ACC112 (cell line): ENCODE results near the gene TBC1D5.

ENCODE experiments used
- H2AFZ ChIP-seq: fragments of 200-600 bp; sonication (generic); one replicate; pipeline ENCODE4 v1.6.0; 2017; ENCODE audit warnings: antibody characterized with exemption, low read length; ENCODE audit not compliant: unreplicated experiment
- H3K27ac ChIP-seq: fragments of 200-600 bp; sonication (generic); 2 replicates; pipeline ENCODE4 v1.5.1; 2014; ENCODE audit warnings: low read depth, mild to moderate bottlenecking, antibody characterized with exemption, low read length, moderate library complexity
- H3K27me3 ChIP-seq: fragments of 200-600 bp; sonication (generic); 2 replicates; pipeline ENCODE4 v1.6.1; 2014; ENCODE audit warnings: mild to moderate bottlenecking, antibody characterized with exemption, low read length, moderate library complexity, mixed read lengths; ENCODE audit not compliant: insufficient read depth
- H3K36me3 ChIP-seq: fragments of 200-600 bp; sonication (generic); 2 replicates; pipeline ENCODE4 v1.6.1; 2016; ENCODE audit warnings: mild to moderate bottlenecking, antibody characterized with exemption, low read length, moderate library complexity, mixed read lengths; ENCODE audit not compliant: insufficient read depth
- H3K4me1 ChIP-seq: fragments of 200-600 bp; sonication (generic); one replicate; pipeline ENCODE4 v1.6.1; 2016; ENCODE audit warnings: low read length, mixed read lengths; ENCODE audit not compliant: insufficient read depth, unreplicated experiment, control insufficient read depth
- H3K4me3 ChIP-seq: fragments of 200-600 bp; sonication (generic); 2 replicates; pipeline ENCODE4 v1.5.1; 2014; ENCODE audit warnings: mild to moderate bottlenecking, low read depth, low read length
- H3K79me2 ChIP-seq: fragments of 200-600 bp; sonication (generic); one replicate; pipeline ENCODE4 v1.6.0; 2016; ENCODE audit warnings: low read length; ENCODE audit not compliant: control insufficient read depth, unreplicated experiment, insufficient read depth

TBC1D5 gene

DNA sequence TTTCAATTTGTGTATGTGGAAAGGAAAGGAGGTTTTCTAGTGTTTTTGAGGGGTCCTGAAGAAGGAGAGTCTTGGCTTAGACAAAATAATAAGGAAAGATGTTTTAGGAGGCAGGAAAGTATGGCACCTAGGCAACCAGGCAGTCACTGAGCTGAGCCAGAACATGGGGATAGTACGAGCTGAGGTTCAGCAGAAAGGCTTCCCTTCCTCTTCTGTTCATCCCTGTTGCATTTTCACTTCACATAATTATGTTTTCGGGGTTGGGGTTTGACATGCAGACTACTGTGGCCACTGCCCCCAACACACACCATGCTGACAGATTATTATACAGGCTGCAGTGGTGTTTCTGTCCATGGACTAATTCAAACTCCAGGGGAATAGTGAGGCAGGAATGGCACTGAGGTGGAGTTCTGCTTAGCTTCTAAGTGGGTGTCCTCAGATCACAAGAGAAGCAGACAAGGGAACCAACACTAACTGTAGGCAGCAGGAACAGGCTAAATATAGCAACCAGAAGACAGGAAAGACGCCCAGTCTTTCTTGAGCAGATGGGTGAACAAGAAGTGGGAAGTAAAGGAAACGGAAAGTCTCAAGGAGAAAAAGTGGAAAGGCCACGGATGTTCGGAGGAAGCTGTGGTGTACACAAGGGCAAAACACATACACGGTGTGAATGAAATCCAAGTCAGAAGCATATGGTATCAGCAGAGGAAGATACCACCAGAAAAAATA is 551.9 kb downstream of the TBC1D5 start:
- H3K4me1 ChIP-seq: peaks cover 6% of the 10 kb centered on the region
- no peaks in the 10 kb centered on the region for H3K27me3 ChIP-seq
- H3K79me2 ChIP-seq: no peaks in the 10 kb centered on the region
- H3K4me3 ChIP-seq: no peak overlapping the region
- no peaks in the 10 kb centered on the region for H3K36me3 ChIP-seq
- H2AFZ ChIP-seq: no peak overlapping the region
- H3K27ac ChIP-seq: no peak overlapping the region

DNA sequence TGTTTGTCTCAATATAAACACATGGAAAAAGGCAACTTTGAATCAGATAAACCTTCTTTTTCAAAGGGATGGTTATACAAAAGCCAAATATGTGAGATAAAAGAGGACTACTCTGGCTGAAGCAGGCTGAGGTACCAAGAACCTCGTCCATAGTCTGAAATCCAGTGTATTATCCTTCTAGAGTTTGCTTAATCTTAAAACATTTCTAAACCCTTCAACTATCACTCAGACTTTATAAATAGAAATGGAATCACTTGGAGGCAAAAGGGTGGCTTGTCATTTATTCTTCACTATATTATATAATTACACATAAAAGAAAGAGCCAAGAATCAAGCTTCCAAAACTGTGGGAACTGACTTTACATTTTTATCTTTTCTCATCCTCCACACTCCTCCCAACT is 554.1 kb downstream of the TBC1D5 start:
- Histone ChIP-seq H3K4me3 (no peak overlapping the region), H3K27me3 (no peaks in the 10 kb centered on the region), H3K27ac (no peak overlapping the region), H3K36me3 (no peaks in the 10 kb centered on the region; the same call in 1 of the 2 replicates), H3K79me2 (no peaks in the 10 kb centered on the region), H3K4me1 (peaks cover 9% of the 10 kb centered on the region), H2AFZ (no peak overlapping the region)

DNA sequence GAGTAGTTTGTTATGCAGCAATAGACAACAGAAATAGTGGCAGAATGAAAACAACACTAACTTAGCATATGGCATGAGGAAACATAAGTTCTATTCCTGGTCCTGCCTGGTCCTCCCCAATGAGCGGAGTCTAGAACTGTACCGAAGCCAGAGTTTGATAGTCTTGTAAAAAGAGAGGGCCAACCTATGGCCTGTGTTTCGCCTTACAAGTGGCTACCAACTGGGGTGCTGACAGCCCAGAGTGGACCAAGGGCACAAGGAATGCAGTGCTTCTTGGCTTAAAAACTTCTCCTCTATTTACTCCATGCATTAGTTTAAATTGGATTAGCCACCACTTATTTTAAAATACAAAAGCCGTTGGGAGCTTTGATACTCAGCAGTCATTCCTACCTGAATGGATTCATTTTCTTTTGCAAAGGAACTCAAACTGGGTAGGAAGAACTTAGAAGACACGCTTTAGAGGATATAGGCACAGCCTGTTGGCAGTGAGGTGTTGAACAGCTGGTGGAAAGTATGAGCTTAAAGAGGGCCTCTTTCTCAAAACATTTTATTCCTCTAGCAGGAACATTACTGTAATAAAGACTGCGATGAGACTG is 554.7 kb downstream of the TBC1D5 start:
- H3K4me1 ChIP-seq: peaks cover 9% of the 10 kb centered on the region
- H3K4me3 ChIP-seq: no peak overlapping the region
- H2AFZ ChIP-seq: no peak overlapping the region
- H3K79me2 ChIP-seq: no peaks in the 10 kb centered on the region
- no peaks in the 10 kb centered on the region; the same call in 1 of the 2 replicates for H3K36me3 ChIP-seq
- no peaks in the 10 kb centered on the region for H3K27me3 ChIP-seq
- H3K27ac ChIP-seq: no peak overlapping the region

DNA sequence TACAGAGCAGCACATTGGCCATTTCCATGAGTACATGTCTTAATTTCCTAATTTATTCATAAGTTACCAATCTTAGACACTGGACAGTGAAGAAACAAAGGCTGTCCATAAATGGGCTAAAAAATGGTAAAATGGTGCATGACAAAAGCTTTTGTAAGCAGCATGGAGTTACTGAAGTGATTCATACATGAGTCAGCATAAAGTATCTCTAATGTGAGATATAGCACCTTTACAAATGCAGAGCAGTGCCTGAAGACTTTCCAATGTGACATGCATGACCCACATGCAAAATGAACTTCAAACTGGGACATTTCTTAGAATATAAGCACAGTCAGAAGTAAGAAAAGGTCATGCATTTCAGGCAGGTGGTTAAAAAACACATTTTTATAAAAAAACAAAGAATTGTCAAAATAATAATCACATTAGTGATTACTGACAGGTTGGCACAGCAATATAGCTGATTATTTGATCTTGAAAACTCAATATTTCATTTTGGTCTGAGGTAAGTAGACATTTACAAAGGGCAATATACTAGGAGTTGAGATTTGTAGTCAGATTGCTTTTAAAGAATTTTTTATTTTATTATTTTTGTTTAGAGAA is 558.4 kb downstream of the TBC1D5 start:
- Histone ChIP-seq H3K4me1 (peaks cover 9% of the 10 kb centered on the region), H3K27me3 (no peaks in the 10 kb centered on the region), H3K4me3 (no peak overlapping the region), H3K79me2 (no peaks in the 10 kb centered on the region), H3K36me3 (peaks cover 5% of the 10 kb centered on the region; the same call in 1 of the 2 replicates), H2AFZ (no peak overlapping the region), H3K27ac (peak overlapping the region; percentile 40)

DNA sequence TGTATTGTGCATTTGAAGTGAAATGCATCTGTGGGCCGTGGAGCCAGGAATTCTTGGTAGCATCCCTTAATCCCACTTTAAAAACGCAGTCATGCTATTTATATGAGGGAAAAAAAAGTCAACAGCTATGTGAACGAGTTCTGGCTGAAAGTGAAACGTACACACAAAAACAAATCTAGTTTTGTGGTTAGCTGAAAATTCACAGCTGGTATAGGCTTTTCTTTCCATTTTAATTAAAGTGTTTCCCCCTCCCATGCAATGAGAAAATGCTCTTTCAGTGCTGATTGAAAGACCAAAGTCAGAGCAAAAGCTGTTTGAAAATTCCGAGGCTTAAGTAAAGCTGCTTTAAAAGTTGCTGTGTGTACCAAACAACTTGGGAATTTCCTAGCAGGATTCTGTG is 560.3 kb downstream of the TBC1D5 start:
- H3K4me1 ChIP-seq: peaks cover 9% of the 10 kb centered on the region
- no peaks in the 10 kb centered on the region for H3K27me3 ChIP-seq
- no peak overlapping the region for H2AFZ ChIP-seq
- no peak overlapping the region for H3K27ac ChIP-seq
- no peaks in the 10 kb centered on the region for H3K79me2 ChIP-seq
- H3K36me3 ChIP-seq: peaks cover 5% of the 10 kb centered on the region; the same call in 1 of the 2 replicates
- H3K4me3 ChIP-seq: no peak overlapping the region

DNA sequence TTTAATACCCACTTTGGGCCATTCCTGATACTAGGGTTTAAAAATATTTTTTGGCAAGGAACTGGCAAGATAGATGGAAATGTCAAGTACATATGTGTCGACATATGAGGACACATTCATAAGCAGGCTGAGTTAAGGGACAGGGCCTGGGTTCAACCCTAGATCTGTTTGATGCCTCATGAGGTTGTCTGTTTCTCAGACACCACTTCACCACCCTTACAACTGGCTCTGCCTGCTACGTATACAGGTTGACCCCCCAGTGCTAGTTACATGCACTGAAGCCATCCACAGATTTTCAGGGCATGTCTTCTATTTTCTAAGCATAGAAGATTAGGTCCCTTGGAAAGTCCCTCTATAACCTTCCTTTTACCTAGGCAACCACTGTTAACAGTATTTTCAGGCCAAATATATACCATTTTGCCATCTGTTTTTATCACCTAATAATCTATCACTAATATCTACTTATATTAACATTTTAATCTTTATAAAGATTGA is 561.0 kb downstream of the TBC1D5 start:
- H3K27ac ChIP-seq: no peak overlapping the region
- H3K36me3 ChIP-seq: peaks cover 5% of the 10 kb centered on the region; the same call in 1 of the 2 replicates
- H3K27me3 ChIP-seq: no peaks in the 10 kb centered on the region
- peaks cover 10% of the 10 kb centered on the region for H3K4me1 ChIP-seq
- no peak overlapping the region for H2AFZ ChIP-seq
- H3K79me2 ChIP-seq: no peaks in the 10 kb centered on the region
- no peak overlapping the region for H3K4me3 ChIP-seq

DNA sequence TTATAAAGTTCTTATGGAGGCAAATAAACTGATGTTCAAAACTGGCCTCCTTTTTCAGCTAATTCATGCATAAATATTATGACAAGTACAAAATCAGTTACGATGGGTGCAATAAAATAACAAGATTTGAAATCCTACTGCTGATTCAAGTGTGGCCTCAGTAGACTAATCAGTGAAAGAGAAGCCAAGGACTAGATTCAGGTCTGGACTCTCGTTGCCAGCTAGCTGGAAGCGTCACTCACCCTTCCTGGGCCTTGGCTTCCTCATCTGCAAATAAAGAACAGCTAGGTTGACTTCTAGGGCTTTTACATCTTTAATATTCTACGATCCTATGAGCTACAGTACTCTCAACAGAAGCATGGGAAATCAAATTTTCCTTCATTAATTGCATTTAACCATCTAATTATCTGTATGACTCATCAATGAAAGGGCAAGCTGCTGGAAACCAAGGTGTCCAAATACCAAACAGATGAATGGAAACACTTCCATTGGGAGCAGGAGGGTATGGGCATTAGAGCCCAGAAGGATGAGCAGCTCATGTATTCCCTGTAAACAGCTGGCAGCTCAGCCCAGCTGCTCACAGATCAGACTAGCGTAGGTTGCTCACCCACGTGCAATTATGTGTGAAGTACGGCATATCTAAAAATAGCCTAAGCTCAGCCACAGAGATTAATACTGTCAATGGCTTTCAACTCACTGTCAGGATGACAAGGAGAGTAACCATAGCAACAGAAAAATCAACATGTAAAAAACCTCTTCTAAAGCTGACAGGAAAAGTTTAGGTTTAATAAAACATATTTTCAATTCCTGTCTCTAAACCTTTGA is 562.8 kb downstream of the TBC1D5 start:
- Histone ChIP-seq H3K27me3 (no peaks in the 10 kb centered on the region), H3K36me3 (peaks cover 5% of the 10 kb centered on the region; the same call in 1 of the 2 replicates), H3K4me1 (peaks cover 27% of the 10 kb centered on the region), H3K4me3 (no peak overlapping the region), H2AFZ (no peak overlapping the region), H3K79me2 (no peaks in the 10 kb centered on the region), H3K27ac (no peak overlapping the region)

DNA sequence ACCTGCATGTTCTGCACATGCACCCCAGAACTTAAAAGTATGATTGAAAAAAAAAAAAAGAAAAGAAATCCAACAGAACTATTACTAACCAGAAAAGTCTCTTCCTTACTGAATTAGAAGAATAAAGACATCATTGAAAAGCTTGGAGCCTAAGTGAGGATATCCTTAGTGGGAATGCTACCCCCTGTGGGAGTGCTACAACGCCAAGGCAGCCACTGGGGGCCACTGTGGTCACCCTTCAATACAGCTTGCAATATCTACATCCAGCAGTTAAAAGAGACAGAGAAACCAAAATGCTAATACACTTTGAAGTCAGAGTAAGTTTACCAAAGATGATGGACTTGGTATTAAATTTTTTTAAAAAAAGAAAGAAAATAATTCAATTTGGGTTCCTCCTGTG is 565.7 kb downstream of the TBC1D5 start:
- Histone ChIP-seq H3K4me3 (no peak overlapping the region), H3K27me3 (no peaks in the 10 kb centered on the region), H3K36me3 (no peaks in the 10 kb centered on the region), H3K4me1 (peaks cover 18% of the 10 kb centered on the region), H3K27ac (no peak overlapping the region), H2AFZ (no peak overlapping the region), H3K79me2 (no peaks in the 10 kb centered on the region)

DNA sequence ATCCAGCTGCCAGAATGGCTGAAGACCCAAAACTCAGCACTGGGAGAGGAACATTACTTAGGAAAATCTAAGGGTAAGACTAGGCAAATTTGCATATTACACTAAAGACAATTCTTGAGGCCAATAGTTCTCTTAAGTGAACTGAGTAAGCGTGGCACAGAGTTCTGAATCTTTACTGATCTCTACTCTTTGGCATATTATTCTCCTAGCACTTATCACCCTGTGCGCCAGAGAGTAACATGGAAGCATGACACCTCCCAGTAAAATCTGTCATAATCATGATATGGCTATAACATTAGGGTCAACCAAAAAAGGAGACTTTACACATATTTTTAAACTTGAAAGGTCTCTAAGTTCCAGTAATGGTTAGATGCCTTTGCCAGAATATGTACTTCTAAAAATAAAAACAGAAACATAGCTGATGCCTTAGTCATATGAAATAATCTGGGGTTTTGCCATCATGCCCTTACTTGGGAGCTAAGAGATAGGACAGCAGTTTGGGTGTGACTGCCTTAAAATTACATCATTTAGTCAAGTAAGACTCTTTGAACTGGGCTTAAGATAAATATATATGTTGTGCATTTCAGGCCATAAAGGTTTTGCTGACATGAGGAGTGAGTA is 567.1 kb downstream of the TBC1D5 start:
- Histone ChIP-seq H3K27me3 (no peaks in the 10 kb centered on the region), H3K79me2 (no peaks in the 10 kb centered on the region), H3K4me3 (peak overlapping the region; percentile 8; the same call in 1 of the 2 replicates), H3K4me1 (peaks cover 18% of the 10 kb centered on the region), H2AFZ (no peak overlapping the region), H3K36me3 (no peaks in the 10 kb centered on the region), H3K27ac (peak overlapping the region; percentile 58)

DNA sequence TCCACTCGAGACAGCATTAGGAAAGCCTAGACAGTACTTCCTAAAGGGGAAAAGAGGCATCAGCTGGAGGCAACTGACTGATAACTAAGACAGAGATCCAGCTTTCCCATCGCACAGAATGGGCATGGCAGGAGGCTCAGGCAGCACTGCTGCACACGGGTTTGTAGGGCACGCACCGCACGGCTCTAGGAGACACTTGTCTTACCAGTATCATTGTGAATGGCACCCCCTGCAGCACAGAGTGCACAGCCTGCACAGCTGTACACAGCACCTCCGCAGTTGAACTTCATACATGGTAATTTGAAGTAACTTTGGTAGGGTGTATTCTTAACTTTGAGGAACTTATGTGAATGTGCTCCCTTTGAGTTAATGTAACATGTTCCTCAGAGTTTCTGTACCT is 576.1 kb downstream of the TBC1D5 start:
- Histone ChIP-seq H3K4me1 (no peaks in the 10 kb centered on the region), H3K4me3 (no peak overlapping the region), H3K36me3 (no peaks in the 10 kb centered on the region), H3K27me3 (no peaks in the 10 kb centered on the region), H3K27ac (no peak overlapping the region), H2AFZ (no peak overlapping the region), H3K79me2 (no peaks in the 10 kb centered on the region)
